GM12891 (cell line): Measurements from ENCODE around the gene ZNF397.

Experiments
- PAX5 ChIP-seq: IDR thresholded peaks from 2 replicates; pipeline ENCODE4 v1.6.1; 2011; ENCODE audit warnings: low read length, moderate library complexity, mild to moderate bottlenecking; ENCODE audit not compliant: insufficient read depth, severe bottlenecking
- POLR2A ChIP-seq: IDR thresholded peaks from 2 replicates; pipeline ENCODE4 v1.6.1; 2011; ENCODE audit warnings: low read depth, low read length, control low read depth
- POLR2AphosphoS5 ChIP-seq: IDR thresholded peaks from 2 replicates; pipeline ENCODE4 v1.6.1; 2011; ENCODE audit warnings: low read depth, low read length, control low read depth
- SPI1 ChIP-seq: IDR thresholded peaks from 2 replicates; pipeline ENCODE4 v1.6.1; 2011; ENCODE audit warnings: low read depth, low read length, control low read depth
- TAF1 ChIP-seq: IDR thresholded peaks from 2 replicates; pipeline ENCODE4 v1.6.1; 2011; ENCODE audit warnings: low read depth, low read length, control low read depth

DNA sequence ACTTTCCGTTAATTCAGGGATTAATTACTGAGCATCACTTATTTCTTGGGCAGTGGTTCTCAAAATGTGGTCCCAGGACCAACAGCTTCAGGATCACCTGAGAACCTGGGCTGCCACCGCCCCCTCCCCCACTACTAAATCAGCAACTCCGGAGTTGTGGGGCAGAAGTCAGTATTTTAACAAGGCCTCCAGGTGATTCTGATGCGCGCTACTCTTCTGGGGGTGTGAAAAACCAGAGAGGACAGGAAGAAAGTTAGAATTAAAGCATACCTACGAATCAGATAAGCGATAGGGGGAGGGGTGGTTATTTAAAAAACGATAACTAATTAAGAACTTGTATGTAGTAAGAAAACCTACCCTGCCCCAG lies 48.9 kb downstream of the ZNF397 start:
- TF ChIP-seq TAF1 (no peak), POLR2A (no peak), SPI1 (no peak), POLR2AphosphoS5 (no peak), PAX5 (no peak)
